Measurements from ENCODE around the gene MACROD2.

DNA sequence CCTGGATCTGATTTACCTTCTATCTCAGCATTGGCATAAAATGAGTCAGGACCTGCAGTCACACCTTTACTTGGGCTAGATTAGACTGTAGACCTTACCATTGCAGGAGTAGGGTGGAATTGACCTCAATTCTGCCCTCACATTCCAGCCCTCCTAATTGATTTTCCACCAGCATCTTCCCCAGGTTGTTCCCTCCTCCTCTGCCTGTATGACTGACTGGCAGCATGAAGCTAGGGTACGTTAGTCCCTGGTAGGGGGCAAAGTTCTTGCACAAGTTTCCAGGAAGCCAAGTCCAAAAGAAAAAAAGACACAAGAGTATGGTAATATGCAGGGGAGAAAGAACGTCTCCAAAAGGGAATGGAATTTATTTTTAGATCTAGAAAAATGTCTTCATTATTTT, 567.7 kb downstream of the MACROD2 start:
- TF ChIP-seq, protein P1, sequence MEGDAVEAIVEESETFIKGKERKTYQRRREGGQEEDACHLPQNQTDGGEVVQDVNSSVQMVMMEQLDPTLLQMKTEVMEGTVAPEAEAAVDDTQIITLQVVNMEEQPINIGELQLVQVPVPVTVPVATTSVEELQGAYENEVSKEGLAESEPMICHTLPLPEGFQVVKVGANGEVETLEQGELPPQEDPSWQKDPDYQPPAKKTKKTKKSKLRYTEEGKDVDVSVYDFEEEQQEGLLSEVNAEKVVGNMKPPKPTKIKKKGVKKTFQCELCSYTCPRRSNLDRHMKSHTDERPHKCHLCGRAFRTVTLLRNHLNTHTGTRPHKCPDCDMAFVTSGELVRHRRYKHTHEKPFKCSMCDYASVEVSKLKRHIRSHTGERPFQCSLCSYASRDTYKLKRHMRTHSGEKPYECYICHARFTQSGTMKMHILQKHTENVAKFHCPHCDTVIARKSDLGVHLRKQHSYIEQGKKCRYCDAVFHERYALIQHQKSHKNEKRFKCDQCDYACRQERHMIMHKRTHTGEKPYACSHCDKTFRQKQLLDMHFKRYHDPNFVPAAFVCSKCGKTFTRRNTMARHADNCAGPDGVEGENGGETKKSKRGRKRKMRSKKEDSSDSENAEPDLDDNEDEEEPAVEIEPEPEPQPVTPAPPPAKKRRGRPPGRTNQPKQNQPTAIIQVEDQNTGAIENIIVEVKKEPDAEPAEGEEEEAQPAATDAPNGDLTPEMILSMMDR (IDR thresholded peaks at IDR 0.05) = no peak
- no peak for TF ChIP-seq ZFX (IDR thresholded peaks at IDR 0.05; ENCODE audit: borderline replicate concordance)
